GM12878 (cell line): ENCODE data around the gene CAPN2. TPM values are rescaled to one million over a fixed set of nuclear protein-coding genes. Genes with fewer than 3 reads are reported as not detected.
A peak's percentile ranks its signal among the peaks of the same experiment; 100 is the strongest.

ENCODE experiments used
- ATAC-seq: fragments of 200-7000 bp; cut with Tn5 transposase; 3 replicates; pipeline ENCODE4 v1.9.1; 2020; ENCODE audit warnings: mild to moderate bottlenecking, moderate library complexity
- BruUV-seq: library from RNA; stranded (reverse); fragments of 400-500 nt; replicated peaks from 2 replicates; lab custom pipeline; 2021; lab: Mats Ljungman, UMichigan
- CTCF ChIA-PET: fragments of 300-600 bp; sonication (Branson Sonifier 250); formaldehyde crosslinking; extraction: SDS; loops from one replicate; lab custom pipeline; 2021; ENCODE audit warnings: inconsistent platforms; lab: Yijun Ruan, JAX
- POLR2A ChIA-PET: fragments of 350-600 bp; formaldehyde crosslinking; extraction: SDS; loops from one replicate; lab custom pipeline; 2021; ENCODE audit warnings: inconsistent platforms; lab: Charles Lee
- RAD21 ChIA-PET: fragments of 300-600 bp; sonication (Branson Sonifier 250); formaldehyde crosslinking; loops from one replicate; lab custom pipeline; 2023; ENCODE audit warnings: antibody characterized with exemption; ENCODE audit not compliant: unreplicated experiment; lab: Charles Lee
- SMC1A ChIA-PET: fragments of 300-600 bp; sonication (Branson Sonifier 250); formaldehyde crosslinking; loops from one replicate; lab custom pipeline; 2023; ENCODE audit not compliant: unreplicated experiment, uncharacterized antibody; lab: Charles Lee
- DNase-seq: peaks from one replicate; pipeline ENCODE4 v3.0.0-alpha.2; 2011; ENCODE audit warnings: low read depth, low spot score
- FAIRE-seq: peaks from 3 replicates; lab custom pipeline; 2011; peaks lifted over from hg19 to GRCh38; lab: Jason Lieb, UNC
- H2AFZ ChIP-seq: 2 replicates; pipeline ENCODE4 v1.6.0; 2011; ENCODE audit warnings: low read depth, low read length, control low read depth; ENCODE audit not compliant: control insufficient read depth
- H3K27ac ChIP-seq: 2 replicates; pipeline ENCODE4 v1.5.1; 2011; ENCODE audit warnings: control low read depth; ENCODE audit not compliant: control insufficient read depth, insufficient read depth
- H3K27me3 ChIP-seq, 2 experiments: replicated peaks in 1 of 2; 2 replicates each; pipeline versions ENCODE4 v1.6.0 to v1.6.1; 2011; ENCODE audit warnings: low read length in 1 of 2; ENCODE audit not compliant: control insufficient read depth in 2 of 2, insufficient read depth in 2 of 2
- H3K36me3 ChIP-seq, 2 experiments: 2 replicates each; pipeline ENCODE4 v1.5.1; 2011; ENCODE audit warnings: low read length in 1 of 2; ENCODE audit not compliant: control insufficient read depth in 2 of 2, insufficient read depth in 2 of 2
- H3K4me1 ChIP-seq: 2 replicates; pipeline ENCODE4 v1.6.1; 2011; ENCODE audit warnings: mild to moderate bottlenecking, low read length, moderate library complexity, mixed read lengths; ENCODE audit not compliant: control insufficient read depth, insufficient read depth
- H3K4me2 ChIP-seq: 2 replicates; pipeline ENCODE4 v1.6.0; 2011; ENCODE audit warnings: control low read depth; ENCODE audit not compliant: control insufficient read depth, insufficient read depth
- H3K4me3 ChIP-seq: fragments of 200-600 bp; sonication (generic); 2 replicates; pipeline ENCODE4 v1.5.1; 2016
- H3K79me2 ChIP-seq: 2 replicates; pipeline ENCODE4 v1.6.0; 2011; ENCODE audit warnings: low read length; ENCODE audit not compliant: control insufficient read depth, insufficient read depth
- H3K9ac ChIP-seq: 2 replicates; pipeline ENCODE4 v1.8.0; 2011; ENCODE audit warnings: low read length, control low read depth, mixed read lengths; ENCODE audit not compliant: control insufficient read depth, insufficient read depth
- H3K9me3 ChIP-seq: replicated peaks from 3 replicates; pipeline ENCODE4 v1.5.1; 2011; ENCODE audit warnings: mild to moderate bottlenecking, low read length; ENCODE audit not compliant: control insufficient read depth, insufficient read depth
- H4K20me1 ChIP-seq: 2 replicates; pipeline ENCODE4 v1.6.0; 2011; ENCODE audit not compliant: control insufficient read depth, insufficient read depth
- ATF7 ChIP-seq: fragments of 450-650 bp; IDR thresholded peaks from 2 replicates; pipeline ENCODE4 v1.6.1; 2016; ENCODE audit warnings: low read depth, mild to moderate bottlenecking
- MEF2A ChIP-seq: IDR thresholded peaks from 2 replicates; pipeline ENCODE4 v1.6.1; 2011; ENCODE audit warnings: low read depth, mild to moderate bottlenecking, low read length, moderate library complexity; ENCODE audit not compliant: insufficient read depth
- PML ChIP-seq: IDR thresholded peaks from 2 replicates; pipeline ENCODE4 v1.6.1; 2012; ENCODE audit warnings: low read length, inconsistent platforms
- TARDBP ChIP-seq: IDR thresholded peaks from 2 replicates; pipeline ENCODE4 v1.6.1; 2016; ENCODE audit warnings: borderline replicate concordance
- WGBS: methylation state at CpG from one replicate; pipeline ENCODE4 v1.1.6; 2016; ENCODE audit warnings: low lambda C conversion rate; ENCODE audit not compliant: insufficient replicate concordance, insufficient coverage; ENCODE audit errors: missing lambda C conversion rate; 5-methylcytosine and 5-hydroxymethylcytosine counted together
- in situ Hi-C: fragments of 300-500 bp; cut with MboI; formaldehyde crosslinking; loops from 9 replicates; pipeline ENCODE4 v1.14.3; 2018; ENCODE audit warnings: mixed read lengths
- intact Hi-C: fragments of 100-400 bp; cut with micrococcal nuclease; formaldehyde crosslinking; loops from one replicate; pipeline ENCODE4 v1.14.2; 2022; ENCODE audit not compliant: unreplicated experiment
- polyA plus RNA-seq, 11 experiments: library from polyadenylated mRNA; depleted of rRNA in 4 of 11; unstranded in 6 of 11; stranded (reverse) in 5 of 11; fragments of >200 nt; fragmentation: Nextera tagmentation in 4 of 11; fragmentation: Illumina TruSeq in 1 of 11; extraction: Ambion mirVana in 4 of 11; extraction: Trizol in 1 of 11; gene quantifications; 1 replicate in 1 of 11; 2 replicates in 10 of 11; pipeline versions ENCODE4 v1.2.1 to v1.2.3, GENCODE V29; 2011 to 2016; ENCODE audit warnings: inconsistent platforms in 2 of 11, missing spikeins in 2 of 11, low read depth in 1 of 11
- total RNA-seq, 4 experiments: library from RNA; depleted of rRNA in 3 of 4; stranded (reverse); fragments of >200 nt in 3 of 4; fragmentation: Illumina TruSeq in 1 of 4; extraction: Trizol in 1 of 4; gene quantifications; 2 replicates each; pipeline versions ENCODE4 v1.2.1 to v1.2.3, GENCODE V29; 2013 to 2021
- TF ChIP-seq, protein P1 (sequence below): fragments of 450-650 bp; IDR thresholded peaks from 2 replicates; pipeline ENCODE4 v1.6.1; 2017; ENCODE audit warnings: mild to moderate bottlenecking

Gene CAPN2
- total and polyA plus RNA-seq, 10 of the 15 experiments (the other 5 are each of a cell fraction or from before 2014, with no cell fraction given) = 6.0 to 21.4 (median 16.6) TPM

DNA sequence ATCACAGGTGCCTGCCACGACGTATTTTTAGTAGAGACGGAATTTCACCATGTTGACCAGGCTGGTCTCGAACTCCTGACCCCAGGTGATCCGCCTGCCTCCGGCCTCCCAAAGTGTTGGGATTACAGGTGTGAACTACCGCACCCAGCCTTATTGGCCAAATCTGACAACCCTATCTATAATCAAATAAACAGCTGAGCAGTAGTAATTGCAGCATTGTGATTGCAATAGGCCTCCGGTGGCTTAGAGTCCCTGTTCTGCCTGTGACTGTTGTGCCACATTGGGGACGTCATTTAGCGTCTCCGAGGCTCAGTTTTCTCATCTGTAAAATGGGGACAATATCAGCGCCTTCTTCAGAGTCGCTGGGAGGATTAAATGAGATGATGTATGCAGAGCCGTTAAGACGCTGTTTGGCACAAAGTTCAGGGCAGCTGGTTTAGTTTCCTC is 569 bp upstream of the CAPN2 start:
- Histone ChIP-seq H4K20me1 (no peaks in the 10 kb centered on the region), H3K36me3 (no peaks in the 10 kb centered on the region), H3K4me1 (peaks cover 22% of the 10 kb centered on the region), H3K27me3 (no peaks in the 10 kb centered on the region), H3K4me3 (peak overlapping the region; percentile 72; the same call in 1 of the 2 replicates), H3K9me3 (no peaks in the 10 kb centered on the region), H3K79me2 (no peaks in the 10 kb centered on the region; the same call in 1 of the 2 replicates), H3K9ac (no peak overlapping the region), H3K4me2 (peak overlapping the region; percentile 99; the same call in 1 of the 2 replicates), H3K27ac (no peak overlapping the region), H2AFZ (peak overlapping the region; percentile 76)
- CTCF ChIA-PET = interaction anchor here (3.1 kb wide), 1 partner anchor 38 kb away, joined by 25 read pairs; no protein-coding TSS in a partner anchor
- intact Hi-C loops (loop anchor here (1.0 to 5.0 kb wide), 2 partner anchors 38 to 621 kb away; partner anchors contain the start of gene NVL), in situ Hi-C loops (no loop called here)
- DNase-seq (no peak), ATAC-seq (no peak), FAIRE-seq (peak; percentile 70)
- RAD21 ChIA-PET = interaction anchor here (1.2 to 2.3 kb wide), 2 partner anchors 32 to 37 kb away, joined by 4 to 8 read pairs; no protein-coding TSS in a partner anchor
- no TSS peak for BruUV-seq
- SMC1A ChIA-PET = interaction anchor here (1.2 kb wide), 1 partner anchor 38 kb away, joined by 5 read pairs; no protein-coding TSS in a partner anchor
- POLR2A ChIA-PET = no interaction called here
- WGBS = 71% methylated on average over 15 of the region's 15 CpGs
- TF ChIP-seq TARDBP (no peak), MEF2A (no peak), ATF7 (no peak), PML (no peak)
- TF ChIP-seq, protein P1, sequence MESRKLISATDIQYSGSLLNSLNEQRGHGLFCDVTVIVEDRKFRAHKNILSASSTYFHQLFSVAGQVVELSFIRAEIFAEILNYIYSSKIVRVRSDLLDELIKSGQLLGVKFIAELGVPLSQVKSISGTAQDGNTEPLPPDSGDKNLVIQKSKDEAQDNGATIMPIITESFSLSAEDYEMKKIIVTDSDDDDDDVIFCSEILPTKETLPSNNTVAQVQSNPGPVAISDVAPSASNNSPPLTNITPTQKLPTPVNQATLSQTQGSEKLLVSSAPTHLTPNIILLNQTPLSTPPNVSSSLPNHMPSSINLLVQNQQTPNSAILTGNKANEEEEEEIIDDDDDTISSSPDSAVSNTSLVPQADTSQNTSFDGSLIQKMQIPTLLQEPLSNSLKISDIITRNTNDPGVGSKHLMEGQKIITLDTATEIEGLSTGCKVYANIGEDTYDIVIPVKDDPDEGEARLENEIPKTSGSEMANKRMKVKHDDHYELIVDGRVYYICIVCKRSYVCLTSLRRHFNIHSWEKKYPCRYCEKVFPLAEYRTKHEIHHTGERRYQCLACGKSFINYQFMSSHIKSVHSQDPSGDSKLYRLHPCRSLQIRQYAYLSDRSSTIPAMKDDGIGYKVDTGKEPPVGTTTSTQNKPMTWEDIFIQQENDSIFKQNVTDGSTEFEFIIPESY = 0 out of 2 replicates have a peak, but pooled peaks have one; percentile 59
- TF ChIP-seq, all 136 proteins: peak for 1
